NCI-H2171 treated with DMSO at 0.1 percent for 48 hours (cell line): Measurements from ENCODE around the gene NANS.
A peak's percentile ranks its signal among the peaks of the same experiment; 100 is the strongest.
"Not testable (repeated sequence)": the region's sequence is repeated elsewhere in the genome, so short reads cannot be mapped to it uniquely, and the experiment has no call there.

ENCODE experiments used
- DNase-seq: peaks from one replicate; lab custom pipeline; 2025; lab: John Stamatoyannopoulos, UW

NANS gene

DNA sequence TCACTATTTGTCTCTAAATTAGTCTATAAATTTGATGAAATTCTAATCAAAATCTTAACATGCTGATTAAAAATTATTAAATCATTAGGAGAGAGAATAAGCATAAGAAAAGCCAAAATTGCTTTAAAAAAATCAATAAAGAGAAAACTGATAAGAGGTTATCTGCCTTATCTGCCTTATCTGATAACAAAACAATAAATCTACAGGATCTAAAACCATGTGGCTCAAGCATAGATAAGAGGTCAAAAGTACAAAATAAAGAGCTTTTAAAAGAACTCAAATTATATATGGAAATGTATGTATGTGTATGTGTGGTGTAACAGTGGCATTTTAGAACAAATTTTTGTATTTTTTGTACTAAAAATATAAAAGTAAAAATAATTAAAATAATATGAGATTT, 43.9 kb downstream of the NANS start:
- DNase-seq: no peak

DNA sequence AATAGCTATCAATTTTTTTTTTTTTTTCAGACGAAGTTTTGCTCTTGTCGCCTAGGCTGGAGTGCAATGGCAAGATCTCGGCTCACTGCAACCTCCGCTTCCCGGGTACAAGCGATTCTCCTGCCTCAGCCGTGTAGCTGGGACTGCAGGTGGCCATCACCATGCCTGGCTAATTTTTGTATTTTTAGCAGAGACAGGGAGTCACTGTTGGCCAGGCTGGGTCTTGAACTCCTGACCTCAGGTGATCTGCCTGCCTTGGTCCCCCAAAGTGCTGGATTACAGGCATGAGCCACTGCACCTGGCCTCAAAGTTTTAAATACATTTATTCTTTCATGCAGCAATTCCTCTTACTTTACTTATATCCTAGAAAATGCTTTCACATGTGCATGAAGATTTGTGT, 44.9 kb downstream of the NANS start:
- no peak for DNase-seq

DNA sequence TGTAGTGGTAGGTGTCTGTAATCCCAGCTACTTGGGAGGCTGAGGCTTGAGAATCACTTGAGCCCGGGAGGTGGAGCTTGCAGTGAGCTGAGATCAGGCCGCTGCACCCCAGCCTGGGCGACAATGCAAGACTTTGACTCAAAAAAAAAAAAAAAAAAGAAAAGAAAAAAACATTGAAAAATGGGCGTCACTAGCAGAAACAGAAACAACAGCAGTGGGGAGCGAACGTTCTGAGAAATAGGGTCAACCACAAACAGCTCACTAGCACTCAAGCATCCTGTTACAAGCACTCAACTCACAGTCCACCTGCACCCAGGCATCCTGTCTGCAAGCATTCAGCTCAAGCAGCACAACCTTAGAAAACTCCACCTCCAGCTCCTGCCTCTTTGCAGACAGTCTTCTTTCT, 45.3 kb downstream of the NANS start:
- DNase-seq: peak; percentile 87

DNA sequence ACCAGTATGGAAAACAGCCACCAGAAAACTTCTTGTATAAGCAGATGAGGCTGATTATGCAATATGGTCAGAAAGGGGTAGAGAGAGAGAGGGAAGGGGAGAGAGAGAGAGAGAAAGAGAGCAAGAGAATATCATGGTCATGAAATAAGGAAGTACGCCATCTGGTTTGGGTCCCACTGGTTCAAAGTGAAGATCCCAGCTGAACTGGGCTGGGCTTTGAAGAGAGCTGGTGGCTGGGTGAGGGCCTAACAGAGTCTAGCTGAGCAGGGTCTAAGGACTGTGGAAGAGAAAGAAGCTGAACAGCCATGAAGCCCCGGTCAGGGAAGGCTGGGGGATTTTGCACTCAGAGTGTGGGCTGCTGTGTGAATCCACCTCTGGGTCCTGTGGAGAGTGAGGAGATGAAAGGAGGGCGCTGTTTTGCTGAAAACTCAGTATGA, 47.9 kb downstream of the NANS start:
- DNase-seq: no peak

DNA sequence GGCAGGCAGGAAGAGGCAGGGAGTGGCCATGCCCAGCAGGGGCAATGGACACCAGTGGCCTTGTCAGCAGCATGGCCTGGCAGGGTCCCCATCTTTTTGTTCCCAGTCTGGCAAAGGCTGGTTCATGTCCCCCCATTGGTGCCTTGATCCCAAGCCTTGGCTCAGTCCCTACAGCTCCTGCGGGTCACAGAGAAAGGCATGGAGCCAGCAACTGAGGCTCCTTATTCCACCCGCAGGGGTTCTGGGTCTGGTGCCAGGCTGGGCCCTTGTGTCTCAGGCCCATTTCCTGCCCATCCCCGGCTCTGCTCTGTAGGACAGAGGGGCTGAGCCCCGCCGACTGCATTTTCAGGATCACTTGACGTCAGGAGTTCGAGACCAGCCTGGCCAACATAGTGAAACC, 48.5 kb downstream of the NANS start:
- DNase-seq: no peak

DNA sequence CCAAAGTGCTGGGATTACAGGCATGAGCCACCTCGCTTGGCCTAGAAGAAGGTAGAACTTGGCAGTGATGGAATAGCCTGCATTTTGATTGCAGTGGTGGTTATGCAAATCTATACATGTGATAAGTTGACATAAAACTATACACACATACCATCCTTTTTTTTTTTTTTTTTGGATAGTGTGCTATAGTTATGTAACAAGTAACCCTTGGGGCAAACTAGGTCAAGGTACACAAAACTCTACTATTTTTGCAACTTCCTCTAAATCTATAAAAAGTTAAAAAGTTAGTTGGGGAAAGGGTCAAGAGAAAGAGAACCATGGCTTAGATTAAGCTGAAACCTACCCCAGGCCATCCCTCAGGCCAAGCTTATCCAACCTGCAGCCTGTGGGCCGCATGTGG, 51.4 kb downstream of the NANS start:
- DNase-seq: no peak

DNA sequence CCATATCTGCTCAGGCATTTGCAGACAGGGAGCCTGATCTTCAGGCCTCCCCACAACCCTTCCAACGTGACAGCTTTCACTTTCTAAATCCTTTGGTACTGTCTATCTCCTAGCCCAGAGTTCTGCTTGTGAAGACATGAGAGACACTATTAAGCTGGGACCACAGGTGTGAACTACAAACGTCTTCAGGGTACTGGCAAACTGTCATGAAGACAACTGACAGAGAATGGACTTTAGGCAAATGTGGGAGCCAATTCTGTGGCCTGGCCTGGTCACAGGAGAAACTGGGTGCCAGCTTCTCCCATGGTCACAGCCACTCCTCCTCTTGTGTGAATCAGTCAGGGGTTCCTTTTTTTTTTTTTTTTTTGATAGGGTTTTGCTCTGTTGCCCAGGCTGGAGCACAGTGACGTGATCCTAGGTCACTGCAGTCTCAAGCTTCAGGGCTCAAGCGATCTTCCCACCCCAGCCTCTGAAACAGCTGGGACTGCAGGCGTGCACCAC, 52.0 kb downstream of the NANS start:
- no peak for DNase-seq

DNA sequence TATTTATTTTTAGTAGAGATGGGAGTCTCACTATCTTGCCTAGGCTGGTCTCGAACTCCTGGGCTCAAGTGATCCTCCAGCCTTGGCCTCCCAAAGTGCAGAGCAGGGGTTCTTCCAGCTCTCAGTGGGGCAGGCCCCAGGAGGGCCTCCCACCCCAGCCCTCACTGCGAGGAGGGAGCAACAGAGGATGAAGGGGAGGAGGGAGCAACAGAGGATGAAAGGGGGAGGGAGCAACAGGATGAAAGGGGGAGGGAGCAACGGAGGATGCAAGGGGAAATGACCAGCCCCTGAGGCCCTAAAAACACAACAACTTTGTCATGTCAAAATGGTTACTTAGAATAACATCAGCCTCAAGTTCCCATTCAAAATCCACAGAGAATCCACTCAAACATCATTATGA, 52.5 kb downstream of the NANS start:
- DNase-seq: no peak

DNA sequence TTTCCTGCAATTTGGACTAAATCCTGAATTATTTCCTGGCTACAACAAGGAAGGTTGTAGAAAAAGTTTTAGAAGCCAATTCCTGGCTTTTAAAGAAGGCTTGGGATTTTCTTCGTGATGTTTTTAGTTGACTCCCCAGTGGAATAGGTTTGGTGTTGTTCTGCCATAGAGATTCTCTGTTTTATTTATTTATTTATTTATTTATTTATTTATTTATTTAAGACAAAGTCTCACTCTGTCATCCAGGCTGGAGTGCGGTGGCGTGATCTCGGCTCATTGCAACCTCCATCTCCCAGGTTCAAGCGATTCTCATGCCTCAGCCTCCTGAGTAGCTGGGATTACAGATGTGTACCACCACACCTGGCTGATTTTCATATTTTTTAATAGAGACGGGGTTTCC, 60.6 kb downstream of the NANS start:
- not testable (repeated sequence) for DNase-seq

DNA sequence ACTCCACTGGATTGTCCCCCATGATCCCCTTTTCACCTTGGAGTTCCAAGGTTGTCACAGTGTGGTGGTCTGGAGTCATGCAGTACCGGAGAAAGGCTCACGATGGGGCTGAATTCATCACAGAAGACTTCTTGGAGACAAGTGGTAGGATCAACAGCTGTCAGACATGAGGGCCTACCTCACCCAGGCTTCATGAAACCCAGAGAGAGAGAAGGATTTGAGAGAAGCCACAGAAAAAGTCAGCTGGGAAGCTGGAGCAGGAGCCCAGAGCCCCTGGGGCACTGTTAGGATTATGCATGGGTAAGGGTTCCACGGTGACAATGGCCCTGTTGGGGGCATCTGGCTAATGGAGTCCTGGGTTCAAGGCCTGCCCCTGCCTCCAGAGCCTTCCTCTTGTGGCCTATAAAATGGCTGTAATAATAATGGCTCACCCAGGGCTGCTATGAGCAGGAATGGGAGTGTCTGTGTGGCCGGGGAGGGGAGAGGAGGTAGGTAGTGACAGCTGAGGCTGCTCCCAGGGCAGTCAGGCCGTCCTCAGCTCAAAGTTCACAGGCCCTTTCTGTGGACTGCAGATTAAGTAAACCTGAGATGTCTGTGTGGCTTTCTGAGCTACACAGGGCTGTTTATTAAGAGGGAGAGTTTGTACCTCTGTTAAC, 61.6 kb downstream of the NANS start:
- peak; percentile 24 for DNase-seq

DNA sequence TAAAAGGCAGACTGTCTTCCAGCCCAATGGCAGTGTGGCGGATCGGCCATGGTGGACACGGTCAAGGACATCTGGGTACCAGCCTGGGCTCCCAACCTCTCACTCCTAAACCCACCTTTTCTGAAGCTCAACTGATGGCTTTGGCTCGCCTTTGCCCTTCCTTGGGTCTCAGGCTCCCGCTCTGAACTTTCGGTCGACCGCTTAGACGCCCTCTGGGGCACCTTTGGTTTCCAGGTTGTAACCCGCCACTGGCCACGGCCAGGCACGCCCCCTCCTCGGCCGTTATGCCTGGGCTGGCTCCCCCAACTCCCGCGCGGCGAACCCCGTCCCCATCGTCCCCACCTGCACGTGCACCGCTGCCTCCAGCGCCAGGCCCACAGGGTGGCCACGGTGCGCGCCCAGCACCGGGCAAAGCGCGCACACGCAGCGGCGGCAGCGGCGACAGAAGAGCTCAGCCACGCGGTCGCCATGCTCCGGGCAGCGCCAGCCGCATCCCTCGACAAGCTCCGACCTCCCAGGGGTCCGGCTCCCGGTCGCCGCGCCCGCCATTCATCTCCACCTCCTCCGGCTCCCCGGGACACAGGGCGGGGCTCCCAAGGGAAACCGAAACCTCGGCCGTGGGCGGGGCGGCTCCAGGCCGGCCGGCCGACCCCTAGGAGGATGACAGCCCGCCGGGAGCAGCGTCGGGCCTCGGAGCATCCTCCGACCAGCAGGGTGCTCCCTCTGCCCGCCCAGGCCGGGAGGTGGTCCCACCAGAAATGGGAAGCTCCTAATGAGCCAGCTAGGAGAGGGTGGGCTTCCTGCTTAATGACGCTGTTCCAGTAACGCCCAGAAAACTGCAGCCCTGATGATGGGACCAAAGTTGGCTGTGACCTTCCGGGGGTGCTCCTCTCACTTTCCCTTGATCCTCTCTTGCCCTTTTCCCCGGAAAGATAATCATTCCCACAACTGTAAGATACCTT, 62.4 kb downstream of the NANS start, which contains the start of gene TRIM14:
Gene TRIM14 (minus strand): TSS at position 583 of the 962 bp plus-strand sequence. CDS start 34 bp downstream, at position 549.
- peak; percentile 71 for DNase-seq

DNA sequence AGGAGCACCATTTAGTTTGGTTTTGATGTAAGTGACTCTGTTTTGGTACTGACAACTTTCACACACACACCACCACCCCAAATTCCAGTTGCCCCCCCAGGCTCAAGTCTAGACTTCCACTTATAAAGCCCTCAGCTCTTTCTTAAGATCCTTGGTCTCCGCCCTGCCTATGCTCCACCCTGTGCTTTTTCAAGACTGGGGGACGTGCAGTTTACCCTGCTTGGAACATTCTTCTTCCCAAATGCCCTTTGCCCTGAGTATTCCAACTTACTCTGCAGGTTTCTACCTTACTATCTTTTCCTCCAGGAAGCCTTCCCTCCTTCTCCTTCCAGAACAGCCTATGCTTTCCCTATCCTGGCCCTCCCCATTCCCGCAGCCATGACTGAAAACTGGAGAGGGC, 63.9 kb downstream of the NANS start:
- DNase-seq: no peak

DNA sequence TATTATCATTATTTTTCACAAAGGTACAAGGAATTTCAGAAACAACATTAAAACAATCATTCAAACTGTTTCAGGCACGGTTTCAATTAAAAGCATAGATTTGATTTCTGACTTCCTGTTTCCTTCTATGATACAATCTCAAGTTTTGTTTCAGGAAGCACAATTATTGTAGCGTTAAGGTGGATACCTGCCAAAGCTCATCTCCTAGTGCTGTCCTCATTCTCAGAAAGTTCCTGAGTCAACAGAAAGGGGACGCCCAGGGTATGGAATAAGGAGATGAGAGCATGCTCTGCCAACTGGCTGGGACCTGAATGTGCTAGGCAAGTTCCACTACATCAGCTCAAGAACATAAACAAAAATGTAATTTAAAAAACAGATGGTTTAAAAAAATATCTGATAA, 64.5 kb downstream of the NANS start:
- DNase-seq: no peak

DNA sequence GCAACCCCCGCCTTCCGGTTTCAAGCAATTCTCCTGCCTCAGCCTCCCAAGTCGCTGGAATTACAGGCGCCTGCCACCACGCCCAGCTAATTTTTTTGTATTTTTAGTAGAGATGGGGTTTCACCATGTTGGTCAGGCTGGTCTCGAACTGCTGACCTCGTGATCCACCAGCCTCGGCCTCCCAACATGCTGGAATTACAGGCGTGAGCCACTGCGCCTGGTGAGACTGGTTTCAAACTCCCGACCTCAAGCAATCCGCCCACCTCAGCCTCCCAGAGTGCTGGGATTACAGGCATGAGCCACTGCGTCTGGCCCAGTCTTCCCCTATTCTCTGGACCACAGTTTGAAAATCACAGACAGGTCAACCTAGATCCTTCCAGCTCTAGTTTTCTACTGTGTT, 67.6 kb downstream of the NANS start:
- not testable (repeated sequence) for DNase-seq

DNA sequence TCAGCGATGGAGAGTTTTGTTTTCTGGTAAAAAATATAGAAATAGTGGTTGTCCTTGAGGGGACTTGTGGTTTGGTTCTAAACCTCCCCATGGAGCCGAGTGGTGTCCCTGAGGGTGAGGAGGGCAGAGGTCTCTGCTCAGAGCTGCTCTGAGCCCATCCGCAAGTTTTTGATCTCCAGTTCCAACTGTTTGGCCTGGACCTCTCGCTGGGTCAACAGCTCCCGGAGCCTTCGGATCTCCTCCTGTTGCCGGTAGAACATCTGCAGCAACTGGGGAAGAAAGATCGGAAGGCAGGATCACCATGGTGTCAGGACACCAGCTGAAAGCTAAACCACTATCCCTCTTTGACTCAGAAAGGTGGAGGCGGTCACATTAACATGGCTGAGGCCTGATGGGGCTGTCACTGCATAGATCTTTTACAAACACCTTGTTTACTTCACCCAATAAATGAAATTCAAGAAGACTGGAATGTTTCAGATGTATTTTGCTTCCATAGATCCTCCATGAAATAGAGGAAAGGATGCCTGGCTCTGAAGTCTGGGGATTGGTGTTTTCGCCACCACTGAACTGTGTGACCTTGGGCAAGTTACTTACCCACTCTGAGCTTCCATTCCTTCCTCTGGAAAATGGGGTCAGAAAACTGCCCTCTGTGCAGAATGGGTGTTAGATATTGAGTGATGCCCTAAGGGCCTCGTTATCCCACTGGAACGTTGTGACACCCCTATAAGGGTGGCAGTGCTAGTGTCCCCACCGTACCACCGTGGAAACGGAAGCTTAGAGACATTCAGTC, 68.3 kb downstream of the NANS start:
- no peak for DNase-seq

DNA sequence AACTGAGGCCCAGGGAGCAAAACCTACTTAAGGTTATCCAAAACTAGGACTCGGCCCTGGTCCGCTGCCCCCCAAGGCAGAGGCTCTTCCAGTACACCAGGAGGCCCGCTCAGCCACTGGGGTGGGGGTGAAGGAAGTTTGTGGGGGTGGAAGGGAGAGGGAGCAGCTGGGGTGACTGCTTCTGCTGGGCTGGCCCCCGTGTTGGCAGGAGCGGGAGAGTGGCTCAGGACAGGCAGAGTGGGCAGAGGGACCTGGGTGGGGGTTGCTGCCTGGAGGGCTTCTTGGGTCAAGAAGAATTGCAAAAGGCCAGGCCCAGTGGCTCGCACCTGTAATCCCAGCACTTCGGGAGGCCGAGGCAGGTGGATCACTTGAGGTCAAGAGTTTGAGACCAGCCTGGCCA, 70.7 kb downstream of the NANS start:
- no peak for DNase-seq

DNA sequence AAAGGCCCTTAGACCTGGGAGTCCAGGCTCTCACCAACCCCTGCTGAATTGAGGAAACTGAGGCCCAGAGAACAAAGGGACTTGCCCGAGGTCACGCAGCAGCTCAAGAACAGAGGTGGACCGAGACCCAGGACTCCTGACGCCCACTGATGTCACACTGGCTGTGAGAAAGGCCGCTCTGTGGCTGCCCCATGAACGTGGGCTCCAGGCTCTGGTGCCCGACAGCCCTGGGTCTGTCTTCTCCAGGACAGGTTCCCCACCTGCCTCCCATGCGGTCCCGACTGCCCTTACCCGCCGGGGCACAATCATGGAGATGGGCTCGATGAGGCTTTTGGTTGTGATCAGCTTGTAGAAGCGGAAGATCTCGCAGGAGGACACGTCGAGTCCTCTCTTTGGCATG, 71.8 kb downstream of the NANS start:
- DNase-seq: no peak

DNA sequence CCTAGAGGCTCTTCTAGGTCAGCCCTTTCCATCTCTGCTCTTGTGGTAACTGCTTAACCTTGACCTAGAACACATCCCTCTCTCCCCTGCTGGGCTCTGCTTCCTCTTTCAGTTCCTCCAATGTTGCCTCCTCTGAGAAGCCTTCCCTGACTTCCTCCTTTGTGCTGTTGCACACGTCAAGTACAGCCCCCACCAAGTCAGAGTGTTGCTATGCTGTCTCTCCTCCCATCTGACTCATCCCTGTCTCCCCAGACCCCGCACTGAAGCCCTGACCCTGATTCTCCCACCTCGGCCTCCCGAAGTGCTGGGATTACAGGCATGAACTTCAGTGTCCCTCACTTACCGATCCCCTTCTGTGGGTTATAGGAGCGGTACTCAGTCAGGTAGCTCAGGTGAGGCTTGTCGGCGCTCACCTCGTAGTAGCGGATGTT, 72.9 kb downstream of the NANS start:
- no peak for DNase-seq

DNA sequence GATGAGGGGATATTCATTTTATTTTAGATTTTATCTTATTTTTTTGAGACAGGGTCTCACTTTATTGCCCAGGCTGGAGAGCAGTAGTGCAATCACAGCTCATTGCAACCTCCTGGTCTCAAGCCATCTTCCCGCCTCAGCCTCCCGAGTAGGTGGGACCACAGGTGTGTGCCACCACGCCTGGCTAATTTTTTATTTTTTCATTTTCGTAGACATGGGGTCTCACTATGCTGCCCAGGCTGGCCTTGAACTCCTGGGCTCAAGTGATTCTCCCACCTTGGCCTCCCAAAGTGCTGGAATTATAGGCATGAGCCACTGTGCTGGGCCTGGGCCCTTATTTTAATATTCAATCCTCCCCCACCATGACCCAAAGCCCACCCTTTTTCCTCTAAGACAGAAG, 73.5 kb downstream of the NANS start:
- not testable (repeated sequence) for DNase-seq

DNA sequence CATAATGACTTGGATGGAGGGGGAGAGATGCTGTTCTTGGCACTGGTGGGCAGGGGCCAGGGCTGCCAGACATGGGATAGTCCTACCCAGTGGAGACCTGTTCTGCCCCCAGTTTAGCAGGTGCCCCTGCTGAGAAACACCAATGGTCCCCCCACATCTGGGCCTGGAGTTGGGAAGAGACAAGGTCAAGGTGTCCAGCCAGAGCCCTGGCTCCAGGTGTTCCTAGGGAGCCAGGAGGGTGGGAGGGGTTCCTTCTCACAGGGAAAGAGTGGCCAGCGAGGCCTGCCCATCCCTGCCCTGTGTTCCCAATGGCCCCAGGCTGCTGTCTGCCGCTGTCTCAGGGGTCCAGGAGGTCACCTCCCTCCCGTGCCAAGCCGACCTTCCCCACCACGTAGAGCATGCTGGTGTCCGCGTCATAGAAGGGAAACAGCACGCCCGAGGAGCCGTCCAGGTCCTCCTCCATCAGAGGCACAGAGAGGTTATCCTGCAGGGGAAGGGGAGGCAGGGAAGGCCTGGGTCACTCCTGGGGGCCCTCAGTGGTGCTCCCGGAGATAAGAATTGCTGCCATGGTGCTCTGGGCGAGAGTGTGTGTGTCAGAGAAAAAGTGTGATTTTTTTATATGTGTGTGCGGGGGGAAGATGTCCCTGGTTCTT, 74.2 kb downstream of the NANS start:
- no peak for DNase-seq

DNA sequence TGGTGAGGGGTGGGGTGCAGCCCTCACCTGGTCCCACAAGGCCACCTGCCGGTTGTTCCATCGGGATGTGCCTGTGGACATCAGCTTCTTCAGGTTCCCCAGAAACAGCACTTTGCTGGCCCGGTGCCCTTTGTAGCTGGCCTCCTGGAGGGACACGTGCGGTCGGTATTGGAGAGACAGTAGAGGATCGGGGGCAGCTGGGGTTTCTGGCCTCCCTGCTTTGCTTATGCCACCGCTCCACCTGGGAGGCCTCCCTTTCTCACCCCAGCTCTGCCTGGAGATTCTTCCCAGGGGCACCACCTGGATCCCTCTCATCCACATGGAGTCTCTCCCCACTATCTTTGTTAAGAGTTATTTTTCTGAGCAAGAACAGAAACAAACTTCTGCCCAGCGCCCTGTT, 75.6 kb downstream of the NANS start:
- DNase-seq: no peak
